Skeletal muscle satellite cell (primary cell): ENCODE measurements around the gene SNX19.

Experiments used
- H3K27me3 ChIP-seq: 2 replicates; pipeline ENCODE4 v1.7.0; 2013; ENCODE audit warnings: low read length; ENCODE audit not compliant: control insufficient read depth, insufficient read depth
- H3K36me3 ChIP-seq: 2 replicates; pipeline ENCODE4 v1.7.0; 2013; ENCODE audit warnings: mild to moderate bottlenecking, control low read depth, low read length; ENCODE audit not compliant: insufficient read depth
- H3K4me1 ChIP-seq: 2 replicates; pipeline ENCODE4 v1.7.0; 2013; ENCODE audit warnings: low read length; ENCODE audit not compliant: control insufficient read depth, insufficient read depth
- H3K4me2 ChIP-seq: 2 replicates; pipeline ENCODE4 v1.7.0; 2013; ENCODE audit warnings: mild to moderate bottlenecking, low read length
- H3K4me3 ChIP-seq: 2 replicates; pipeline ENCODE4 v1.7.0; 2013; ENCODE audit warnings: low read length
- H3K9ac ChIP-seq: 2 replicates; pipeline ENCODE4 v1.7.0; 2013; ENCODE audit warnings: mild to moderate bottlenecking, low read depth, low read length, moderate library complexity
- H3K9me3 ChIP-seq: replicated peaks from 2 replicates; pipeline ENCODE4 v1.7.0; 2013; ENCODE audit warnings: mild to moderate bottlenecking, control low read depth, low read length

SNX19 gene

GRCh38 chr11:130854483-130854882 lies 61.8 kb downstream of the SNX19 start:
- H3K4me3 ChIP-seq: no peak overlapping the region
- H3K36me3 ChIP-seq: no peaks in the 10 kb centered on the region
- no peaks in the 10 kb centered on the region for H3K27me3 ChIP-seq
- H3K9ac ChIP-seq: no peak overlapping the region
- peaks cover 4% of the 10 kb centered on the region for H3K4me1 ChIP-seq
- H3K9me3 ChIP-seq: no peaks in the 10 kb centered on the region
- H3K4me2 ChIP-seq: no peak overlapping the region

DNA sequence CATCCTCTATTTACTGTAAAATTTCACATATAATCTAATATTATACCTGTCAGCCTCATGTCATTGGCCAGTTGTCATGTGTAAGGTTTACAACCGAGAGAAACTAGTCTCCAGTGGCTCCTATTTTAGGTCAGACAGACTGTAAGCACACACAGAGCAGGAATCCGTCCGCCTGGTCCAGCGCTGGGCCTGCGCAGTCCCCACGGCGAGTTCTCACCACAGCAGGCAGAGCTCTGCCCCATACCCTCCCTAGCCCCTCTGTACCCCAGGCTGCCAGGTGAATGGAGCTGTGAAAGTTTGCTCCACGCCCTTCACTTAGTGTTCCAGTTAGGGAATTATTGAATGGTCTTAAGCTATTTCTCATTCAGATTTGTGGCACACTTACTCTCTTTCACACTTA lies 63.7 kb downstream of the SNX19 start:
- Histone ChIP-seq H3K36me3 (no peaks in the 10 kb centered on the region), H3K27me3 (no peaks in the 10 kb centered on the region), H3K9me3 (no peaks in the 10 kb centered on the region), H3K4me2 (no peak overlapping the region), H3K4me3 (no peak overlapping the region), H3K9ac (no peak overlapping the region), H3K4me1 (peaks cover 22% of the 10 kb centered on the region)

GRCh38 chr11:130850185-130850944 lies 65.9 kb downstream of the SNX19 start:
- Histone ChIP-seq H3K4me2 (no peak overlapping the region), H3K9me3 (no peaks in the 10 kb centered on the region), H3K9ac (no peak overlapping the region), H3K4me3 (no peak overlapping the region), H3K27me3 (no peaks in the 10 kb centered on the region), H3K36me3 (no peaks in the 10 kb centered on the region), H3K4me1 (peaks cover 38% of the 10 kb centered on the region)

DNA sequence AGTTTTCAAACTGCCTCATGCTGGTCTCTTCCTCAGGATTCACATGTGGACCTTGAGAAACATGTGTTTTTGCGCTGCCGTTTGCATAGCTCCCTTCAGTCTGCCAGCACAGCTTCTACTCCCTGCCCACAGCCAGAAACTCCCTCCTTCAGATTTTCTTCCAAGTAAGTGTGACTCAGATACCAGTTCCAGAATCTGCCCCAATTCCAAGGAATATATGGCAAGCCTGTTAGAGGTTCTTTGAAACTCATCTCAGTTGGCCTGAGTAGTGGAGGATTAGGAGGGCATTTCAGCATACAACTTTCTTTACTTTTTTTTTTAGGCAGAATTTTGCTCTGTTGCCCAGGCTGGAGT lies 67.1 kb downstream of the SNX19 start:
- H3K4me3 ChIP-seq: peak overlapping the region; percentile 32
- no peaks in the 10 kb centered on the region for H3K9me3 ChIP-seq
- H3K4me2 ChIP-seq: peak overlapping the region; percentile 37
- H3K27me3 ChIP-seq: no peaks in the 10 kb centered on the region
- peak overlapping the region; percentile 5 for H3K9ac ChIP-seq
- H3K36me3 ChIP-seq: no peaks in the 10 kb centered on the region
- peaks cover 38% of the 10 kb centered on the region for H3K4me1 ChIP-seq

DNA sequence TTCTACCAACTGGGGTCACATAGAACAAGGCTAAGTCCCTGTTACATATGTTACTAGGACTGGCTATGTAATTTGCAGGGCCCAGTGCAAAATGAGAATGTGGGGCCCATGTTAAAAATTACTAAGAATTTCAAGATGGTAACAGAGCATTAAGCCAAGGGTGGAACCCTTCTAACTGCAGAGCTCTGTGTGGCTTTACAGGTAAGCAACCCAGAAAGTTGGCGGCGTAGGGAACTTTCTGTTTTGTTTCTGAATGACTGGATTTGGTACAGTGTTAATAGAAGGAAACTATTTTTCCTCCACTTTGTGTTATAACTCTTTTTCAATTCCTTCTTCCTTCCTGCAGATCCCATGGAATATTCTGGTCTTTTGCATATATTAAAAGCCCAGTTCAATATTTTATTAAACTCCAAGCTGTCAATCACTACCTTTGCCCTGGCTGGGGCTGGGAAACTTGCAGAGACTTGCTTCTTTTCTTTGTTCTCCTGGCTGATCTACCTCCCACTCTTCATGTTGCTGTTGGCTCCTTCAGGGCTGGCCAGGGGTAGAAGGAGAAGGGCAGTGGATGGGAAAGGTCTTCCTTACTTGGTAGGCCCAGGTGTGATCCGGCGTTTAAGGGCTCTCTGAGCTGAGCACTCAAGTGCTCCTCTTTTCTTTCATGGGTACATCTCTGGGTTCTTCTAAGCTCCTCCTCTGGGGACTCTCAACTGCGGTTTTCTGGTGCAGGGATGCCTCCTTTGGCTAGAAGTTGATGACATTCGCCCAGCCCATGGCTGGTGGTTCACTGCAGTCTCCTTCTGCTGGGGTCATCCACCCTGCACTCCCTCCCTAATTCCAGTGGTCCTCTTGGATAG lies 67.7 kb downstream of the SNX19 start:
- no peaks in the 10 kb centered on the region for H3K9me3 ChIP-seq
- H3K27me3 ChIP-seq: no peaks in the 10 kb centered on the region
- peak overlapping the region; percentile 32 for H3K4me3 ChIP-seq
- no peaks in the 10 kb centered on the region for H3K36me3 ChIP-seq
- peak overlapping the region; percentile 37 for H3K4me2 ChIP-seq
- H3K4me1 ChIP-seq: peaks cover 38% of the 10 kb centered on the region
- H3K9ac ChIP-seq: peak overlapping the region; percentile 5

DNA sequence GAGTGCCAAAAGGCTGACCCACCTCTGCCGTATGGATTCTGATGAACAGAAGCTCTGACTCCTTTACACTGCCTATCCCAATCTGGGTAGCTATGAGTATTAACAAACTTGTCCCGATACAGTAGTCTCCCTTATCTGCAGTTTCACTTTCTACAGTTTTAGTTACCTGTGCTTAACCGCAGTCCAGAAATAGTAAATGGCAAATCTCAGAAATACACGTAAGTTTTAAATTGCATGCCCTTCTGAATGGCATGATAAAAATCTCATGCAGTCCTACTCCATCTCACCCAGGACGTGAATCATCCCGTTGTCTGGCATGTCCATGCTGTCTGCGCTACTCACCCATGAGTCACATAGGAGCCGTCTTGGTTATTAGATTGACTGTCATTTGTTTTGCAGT lies 68.8 kb downstream of the SNX19 start:
- H3K4me2 ChIP-seq: peak overlapping the region; percentile 66
- peaks cover 38% of the 10 kb centered on the region for H3K4me1 ChIP-seq
- H3K27me3 ChIP-seq: no peaks in the 10 kb centered on the region
- H3K36me3 ChIP-seq: no peaks in the 10 kb centered on the region
- H3K4me3 ChIP-seq: peak overlapping the region; percentile 14
- H3K9ac ChIP-seq: peak overlapping the region; percentile 56
- H3K9me3 ChIP-seq: no peaks in the 10 kb centered on the region

DNA sequence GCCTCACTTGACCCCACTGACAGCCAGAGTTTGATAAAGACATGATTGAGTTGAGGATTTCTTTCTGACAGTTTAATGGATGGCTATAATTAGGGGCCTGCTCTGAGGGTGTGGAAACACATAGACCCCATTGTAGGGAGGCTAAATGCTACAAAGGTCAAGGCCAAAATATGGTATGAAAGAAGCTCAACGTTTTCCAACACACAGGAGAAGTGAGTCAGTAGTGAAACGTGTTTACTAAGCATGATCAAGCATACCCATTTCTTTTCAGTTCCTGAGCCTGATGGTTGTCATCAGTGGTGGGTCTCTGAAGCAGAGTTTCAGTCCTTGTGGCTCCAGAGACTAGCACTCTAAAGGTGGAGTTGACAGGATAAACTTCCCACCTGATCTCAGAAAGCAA lies 69.7 kb downstream of the SNX19 start:
- no peaks in the 10 kb centered on the region for H3K27me3 ChIP-seq
- H3K4me3 ChIP-seq: no peak overlapping the region
- H3K4me1 ChIP-seq: peaks cover 38% of the 10 kb centered on the region
- no peaks in the 10 kb centered on the region for H3K36me3 ChIP-seq
- peak overlapping the region; percentile 42 for H3K4me2 ChIP-seq
- H3K9me3 ChIP-seq: no peaks in the 10 kb centered on the region
- H3K9ac ChIP-seq: peak overlapping the region; percentile 56

- Histone ChIP-seq H3K27me3 (no peaks in the 10 kb centered on the region), H3K36me3 (no peaks in the 10 kb centered on the region), H3K4me2 (no peak overlapping the region), H3K4me3 (no peak overlapping the region), H3K9ac (no peak overlapping the region), H3K4me1 (peaks cover 31% of the 10 kb centered on the region), H3K9me3 (no peaks in the 10 kb centered on the region)
Measured at GRCh38 chr11:130842001-130842400, 74.3 kb downstream of the SNX19 start.

DNA sequence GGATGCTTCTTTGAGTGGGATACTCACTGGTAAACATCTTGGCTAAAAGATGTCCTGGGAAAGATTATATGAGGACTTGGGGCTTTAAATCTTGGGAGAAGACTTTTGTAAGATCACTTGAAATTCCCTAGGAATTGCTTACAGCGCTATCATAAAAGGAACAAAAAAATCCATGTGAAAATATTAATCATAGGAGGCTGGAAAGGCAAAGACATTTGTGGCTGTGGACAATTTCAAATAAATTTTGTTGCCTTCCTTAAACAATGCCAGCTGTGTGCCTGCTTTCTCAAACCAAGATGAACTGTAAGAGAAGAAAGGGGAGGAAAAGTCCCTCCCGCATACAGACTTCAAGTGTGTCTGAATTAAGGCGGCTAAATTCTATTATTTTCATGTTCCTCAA lies 75.6 kb downstream of the SNX19 start:
- peak overlapping the region; percentile 9 for H3K4me3 ChIP-seq
- no peaks in the 10 kb centered on the region for H3K36me3 ChIP-seq
- peak overlapping the region; percentile 53 for H3K4me2 ChIP-seq
- H3K9me3 ChIP-seq: no peaks in the 10 kb centered on the region
- peaks cover 21% of the 10 kb centered on the region for H3K4me1 ChIP-seq
- peak overlapping the region; percentile 28 for H3K9ac ChIP-seq
- H3K27me3 ChIP-seq: no peaks in the 10 kb centered on the region

DNA sequence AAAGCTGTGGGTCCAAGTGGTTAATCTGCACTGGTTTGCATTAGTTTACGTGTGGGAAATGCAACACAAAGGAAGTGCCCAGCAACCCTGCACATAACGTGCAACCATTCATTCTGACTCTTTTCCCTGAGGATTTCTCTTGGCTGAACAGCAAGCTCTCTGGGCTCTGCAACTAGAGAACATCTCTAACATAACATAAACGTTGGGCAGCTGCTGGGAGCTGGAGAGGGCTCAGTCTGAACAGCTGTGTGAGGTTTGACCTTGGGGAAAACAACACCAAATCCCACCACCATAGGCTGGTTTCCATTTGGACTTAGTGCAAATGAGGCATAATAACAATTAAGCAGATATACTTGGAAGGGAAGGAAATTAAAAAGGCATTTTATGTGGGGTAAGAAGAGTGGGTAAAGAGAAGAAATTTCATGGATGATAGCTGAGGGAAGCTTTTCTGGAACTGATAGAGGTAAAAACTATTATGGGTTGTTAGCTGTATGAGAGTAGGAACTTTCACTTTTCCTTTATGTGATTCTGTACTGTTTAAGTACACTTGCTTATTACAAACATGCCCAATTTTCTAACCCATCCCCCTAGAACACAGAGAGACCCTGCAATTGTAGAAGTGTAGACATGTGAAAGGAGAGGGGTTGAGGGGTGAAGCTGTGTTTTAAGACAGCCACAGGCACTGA lies 76.2 kb downstream of the SNX19 start:
- Histone ChIP-seq H3K4me1 (peaks cover 21% of the 10 kb centered on the region), H3K27me3 (no peaks in the 10 kb centered on the region), H3K9me3 (no peaks in the 10 kb centered on the region), H3K4me3 (peak overlapping the region; percentile 9), H3K9ac (peak overlapping the region; percentile 28), H3K4me2 (peak overlapping the region; percentile 53), H3K36me3 (no peaks in the 10 kb centered on the region)

DNA sequence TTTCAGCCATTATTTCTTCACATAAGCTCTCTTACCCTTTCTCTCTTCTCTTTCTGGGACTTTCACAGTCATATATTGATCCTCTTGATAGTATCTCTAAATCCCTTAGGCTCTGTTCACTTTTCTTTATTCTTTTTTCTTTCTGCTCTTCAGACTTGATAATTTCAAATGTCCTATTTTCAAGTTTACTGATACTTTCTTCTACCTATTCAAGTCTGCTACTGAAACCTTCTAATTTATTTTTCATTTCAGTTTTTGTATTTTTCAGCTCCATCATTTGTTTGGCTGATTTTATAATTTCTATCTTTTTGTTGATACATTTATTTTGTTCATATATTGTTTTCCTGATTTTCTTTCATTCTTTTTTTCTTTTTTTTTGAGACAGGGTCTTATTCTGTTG lies 79.1 kb downstream of the SNX19 start:
- Histone ChIP-seq H3K9ac (no peak overlapping the region), H3K4me3 (no peak overlapping the region), H3K9me3 (no peaks in the 10 kb centered on the region), H3K4me2 (no peak overlapping the region), H3K4me1 (peaks cover 33% of the 10 kb centered on the region), H3K36me3 (no peaks in the 10 kb centered on the region), H3K27me3 (no peaks in the 10 kb centered on the region)
